Stomach (tissue), 9 donors: ENCODE results near the gene DEPP1. TPM values are rescaled to one million over a fixed set of nuclear protein-coding genes. Genes with fewer than 3 reads are reported as not detected.

ENCODE experiments used
- DNase-seq, 2 donors: peaks; one replicate each; pipeline versions ENCODE4 v3.0.0 to v3.0.0-alpha.2; 2013 to 2019
- H3K27ac ChIP-seq, 5 donors: fragments of 200-600 bp in 4 of 5; sonication (generic) in 4 of 5; one replicate each; pipeline ENCODE4 v1.5.1; 2013 to 2019; ENCODE audit warnings: mild to moderate bottlenecking in 1 of 5, moderate library complexity in 1 of 5
- H3K27me3 ChIP-seq, 3 donors: fragments of 200-600 bp; sonication (generic); one replicate each; pipeline ENCODE4 v1.5.1; 2017 to 2019; ENCODE audit warnings: mixed run types in 1 of 3
- H3K36me3 ChIP-seq, 4 donors: fragments of 200-600 bp; sonication (generic); 1 replicate in 3 of 4; 2 replicates in 1 of 4; pipeline ENCODE4 v1.5.1; 2016 to 2019
- H3K4me1 ChIP-seq, 4 donors: fragments of 200-600 bp; sonication (generic); one replicate each; pipeline ENCODE4 v1.5.1; 2016 to 2019
- H3K4me3 ChIP-seq, 4 donors: fragments of 200-600 bp; sonication (generic) in 3 of 4; one replicate each; pipeline ENCODE4 v1.5.1; 2016 to 2019; ENCODE audit warnings: mild to moderate bottlenecking in 1 of 4
- H3K9me3 ChIP-seq, 4 donors: fragments of 200-600 bp; sonication (generic); one replicate each; pipeline ENCODE4 v1.5.1; 2016 to 2019
- EP300 ChIP-seq: sonication (generic); formaldehyde crosslinking; IDR thresholded peaks from one replicate; pipeline ENCODE4 v1.6.1; 2017; ENCODE audit warnings: antibody characterized with exemption
- POLR2A ChIP-seq, 4 donors: fragments of 450-650 bp; IDR thresholded peaks; one replicate each; pipeline ENCODE4 v1.6.1; 2016; ENCODE audit warnings: antibody characterized with exemption in 4 of 4, control low read depth in 2 of 4, mild to moderate bottlenecking in 1 of 4, moderate library complexity in 1 of 4
- POLR2AphosphoS5 ChIP-seq, 3 donors: sonication (generic); formaldehyde crosslinking; IDR thresholded peaks; one replicate each; pipeline ENCODE4 v1.6.1; 2016; ENCODE audit warnings: antibody characterized with exemption in 3 of 3
- WGBS, 5 donors: extraction: QIAGEN DNeasy Blood & Tissue Kit in 3 of 5; methylation state at CpG; one replicate each; pipeline versions ENCODE4 v1.1.5 to v1.1.7; 2013 to 2018; 5-methylcytosine and 5-hydroxymethylcytosine counted together
- intact Hi-C: fragments of 100-400 bp; cut with DNase I; formaldehyde crosslinking; loops from one replicate; pipeline ENCODE4 v1.15.1; 2023; ENCODE audit warnings: low total_unique reads
- polyA plus RNA-seq, 3 donors: library from polyadenylated mRNA; stranded (reverse); fragments of 200-250 nt; gene quantifications; one replicate each; pipeline ENCODE4 v1.2.3, GENCODE V29; 2013
- total RNA-seq, 5 donors: library from RNA; depleted of rRNA; stranded (reverse); fragments of >200 nt; gene quantifications; one replicate each; pipeline versions ENCODE4 v1.1.0 to v1.2.3, GENCODE V29; 2014 to 2016
- TF ChIP-seq, protein P1 (sequence below), 7 experiments: fragments of 450-650 bp in 4 of 7; fragments of 200-600 bp in 3 of 7; sonication (generic) in 3 of 7; IDR thresholded peaks; one replicate each; pipeline ENCODE4 v1.5.1; 2016 to 2019; ENCODE audit warnings: antibody characterized with exemption in 7 of 7, control low read depth in 2 of 7, mild to moderate bottlenecking in 1 of 7
- donor health status: healthy with polysubstance abuse.
- donor health status: Bipolar disorder and iron deficiency.
- donor health status: healthy.

DEPP1 gene
- total and polyA plus RNA-seq, 8 donors, result 9.8 to 72.9 (median 31.5) TPM

DNA sequence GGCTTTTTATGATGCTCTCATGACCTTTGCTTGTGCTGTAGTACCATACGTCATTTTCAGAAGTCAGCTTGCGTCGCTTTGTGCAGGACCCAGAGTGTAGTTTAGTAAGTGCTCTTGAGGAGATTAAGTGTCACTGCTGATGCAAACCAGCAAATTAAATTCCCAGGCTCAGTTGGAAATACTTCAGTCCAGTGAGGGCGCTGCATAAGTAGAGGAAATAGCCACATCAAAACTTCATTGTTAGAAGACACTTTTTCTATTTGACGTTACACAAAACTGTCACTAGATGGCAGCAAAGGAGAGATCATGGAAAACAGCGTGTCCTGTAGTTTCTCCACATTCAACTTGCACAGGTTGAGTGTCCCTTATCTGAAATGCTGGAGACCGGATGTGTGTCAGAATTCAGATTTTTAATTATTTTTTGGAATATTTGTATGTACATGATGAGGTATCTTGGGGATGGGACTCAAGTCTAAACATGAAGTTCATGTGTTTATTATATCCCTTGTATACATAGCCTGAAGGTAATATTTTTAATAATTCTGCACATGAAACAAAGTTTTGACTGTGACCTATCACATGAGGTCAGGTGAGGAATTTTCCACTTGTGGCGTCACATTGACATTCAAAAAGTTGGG lies 30.0 kb upstream of the DEPP1 start:
- Histone ChIP-seq H3K27ac (no peak overlapping the region), H3K27me3 (no peaks in the 10 kb centered on the region), H3K9me3 (no peaks in the 10 kb centered on the region), H3K4me3 (no peak overlapping the region), H3K36me3 (peaks cover 0 to 19% (median 15%) of the 10 kb centered on the region in 4 donors), H3K4me1 (peaks cover 0 to 24% (median 8%) of the 10 kb centered on the region in 4 donors)
- intact Hi-C loops, result no loop called here
- 6 to 12% (median 7%) methylated on average over 8 of the region's 8 CpGs for WGBS, 5 donors
- DNase-seq, result peak in 1 of 2 donors; percentile 94
- TF ChIP-seq EP300 (no peak), POLR2AphosphoS5 (IDR thresholded peaks at IDR 0.05) (peak in 1 of 3 donors; percentile 68), POLR2A (IDR thresholded peaks at IDR 0.05) (no peak)
- TF ChIP-seq, protein P1, sequence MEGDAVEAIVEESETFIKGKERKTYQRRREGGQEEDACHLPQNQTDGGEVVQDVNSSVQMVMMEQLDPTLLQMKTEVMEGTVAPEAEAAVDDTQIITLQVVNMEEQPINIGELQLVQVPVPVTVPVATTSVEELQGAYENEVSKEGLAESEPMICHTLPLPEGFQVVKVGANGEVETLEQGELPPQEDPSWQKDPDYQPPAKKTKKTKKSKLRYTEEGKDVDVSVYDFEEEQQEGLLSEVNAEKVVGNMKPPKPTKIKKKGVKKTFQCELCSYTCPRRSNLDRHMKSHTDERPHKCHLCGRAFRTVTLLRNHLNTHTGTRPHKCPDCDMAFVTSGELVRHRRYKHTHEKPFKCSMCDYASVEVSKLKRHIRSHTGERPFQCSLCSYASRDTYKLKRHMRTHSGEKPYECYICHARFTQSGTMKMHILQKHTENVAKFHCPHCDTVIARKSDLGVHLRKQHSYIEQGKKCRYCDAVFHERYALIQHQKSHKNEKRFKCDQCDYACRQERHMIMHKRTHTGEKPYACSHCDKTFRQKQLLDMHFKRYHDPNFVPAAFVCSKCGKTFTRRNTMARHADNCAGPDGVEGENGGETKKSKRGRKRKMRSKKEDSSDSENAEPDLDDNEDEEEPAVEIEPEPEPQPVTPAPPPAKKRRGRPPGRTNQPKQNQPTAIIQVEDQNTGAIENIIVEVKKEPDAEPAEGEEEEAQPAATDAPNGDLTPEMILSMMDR (IDR thresholded peaks at IDR 0.05), result peak in 5 of 7 experiments; percentile 50 to 93 (median 67)

DNA sequence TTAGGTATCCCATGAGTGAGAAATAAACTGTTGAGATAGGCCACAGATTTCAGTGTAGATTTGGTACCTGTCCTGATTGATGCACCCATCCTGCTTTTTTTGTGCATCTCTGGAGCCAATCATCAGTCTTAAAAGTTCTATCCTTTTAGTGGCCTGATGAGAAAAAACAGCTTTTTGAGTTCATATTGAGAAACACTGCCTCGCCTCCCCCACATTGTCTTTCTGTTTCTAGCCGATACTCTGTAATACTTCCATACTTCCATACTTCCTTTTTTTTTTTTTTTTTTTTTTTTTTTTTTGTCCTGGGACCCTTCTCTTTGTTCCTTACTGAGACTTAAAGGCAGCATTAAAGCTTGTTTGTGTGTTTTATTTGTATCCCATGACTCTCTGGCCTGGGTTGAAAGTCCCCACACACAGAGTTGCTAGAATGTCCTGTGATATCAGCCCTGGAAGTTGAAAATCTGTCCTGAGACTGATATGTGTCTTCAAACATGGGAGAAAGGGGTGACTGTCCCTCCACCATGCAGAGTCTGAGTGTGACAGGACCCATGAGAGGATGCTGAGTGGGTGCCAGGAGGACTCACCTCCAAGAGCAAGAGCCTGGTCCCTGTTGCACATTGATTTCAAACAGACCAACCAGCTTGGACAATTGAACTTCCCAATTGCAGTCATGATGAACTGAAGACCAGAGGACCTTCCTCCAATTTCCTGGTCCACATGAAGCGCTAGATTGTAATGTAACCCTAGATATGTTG lies 27.8 kb upstream of the DEPP1 start:
- H3K27me3 ChIP-seq, result no peaks in the 10 kb centered on the region
- 87 to 97% (median 88%) methylated on average over 3 of the region's 3 CpGs for WGBS, 5 donors
- peak in 1 of 2 donors; percentile 1 for DNase-seq
- H3K27ac ChIP-seq, result no peak overlapping the region
- H3K4me3 ChIP-seq, result no peak overlapping the region
- H3K36me3 ChIP-seq, result peaks cover 0 to 25% (median 20%) of the 10 kb centered on the region in 4 donors
- intact Hi-C loops, result no loop called here
- TF ChIP-seq EP300 (no peak), POLR2AphosphoS5 (IDR thresholded peaks at IDR 0.05) (no peak), POLR2A (IDR thresholded peaks at IDR 0.05) (no peak)
- TF ChIP-seq, protein P1 (IDR thresholded peaks at IDR 0.05), result no peak
- no peaks in the 10 kb centered on the region for H3K9me3 ChIP-seq
- peaks cover 6 to 40% (median 22%) of the 10 kb centered on the region in 4 donors for H3K4me1 ChIP-seq

- TF ChIP-seq POLR2A (IDR thresholded peaks at IDR 0.05) (no peak), POLR2AphosphoS5 (IDR thresholded peaks at IDR 0.05) (no peak), EP300 (no peak)
- TF ChIP-seq, protein P1 (IDR thresholded peaks at IDR 0.05), result no peak
- intact Hi-C loops, result no loop called here
- H3K27ac ChIP-seq, result no peak overlapping the region
These were observed 26.7 kb upstream of the DEPP1 start for GRCh38 chr10:45005284-45005683.

DNA sequence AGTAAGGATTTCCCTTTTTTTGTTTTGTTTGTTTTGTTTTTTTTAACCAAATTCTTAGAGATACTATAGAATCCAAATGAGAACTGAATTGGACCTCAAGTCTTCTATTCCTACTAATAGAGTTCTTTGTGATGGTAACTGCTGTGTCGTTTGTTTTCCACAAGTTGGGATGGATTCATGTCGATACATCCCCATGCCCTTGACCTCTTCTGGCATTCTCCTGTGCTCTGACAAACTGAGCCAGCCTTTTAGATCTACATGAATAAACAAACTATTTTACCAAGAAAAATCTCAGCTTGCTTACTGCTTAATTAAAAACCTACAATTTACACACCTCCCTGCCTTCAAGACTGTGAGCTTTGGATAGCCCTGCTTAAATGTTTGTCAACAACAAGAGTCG lies 26.1 kb upstream of the DEPP1 start:
- no peaks in the 10 kb centered on the region for H3K9me3 ChIP-seq
- H3K4me3 ChIP-seq, result no peak overlapping the region
- WGBS, 5 donors, result 57 to 69% (median 64%) methylated on average over 3 of the region's 3 CpGs
- peaks cover 0 to 25% (median 20%) of the 10 kb centered on the region in 4 donors for H3K36me3 ChIP-seq
- intact Hi-C loops, result no loop called here
- no peak for DNase-seq
- H3K4me1 ChIP-seq, result peaks cover 6 to 53% (median 36%) of the 10 kb centered on the region in 4 donors
- no peak overlapping the region for H3K27ac ChIP-seq
- TF ChIP-seq POLR2AphosphoS5 (IDR thresholded peaks at IDR 0.05) (no peak), EP300 (no peak), POLR2A (IDR thresholded peaks at IDR 0.05) (no peak)
- TF ChIP-seq, protein P1 (IDR thresholded peaks at IDR 0.05), result no peak
- no peaks in the 10 kb centered on the region for H3K27me3 ChIP-seq

More at GRCh38 chr10:45005284-45005683, 26.7 kb upstream of the DEPP1 start:
- Histone ChIP-seq H3K4me1 (peaks cover 6 to 48% (median 30%) of the 10 kb centered on the region in 4 donors), H3K9me3 (no peaks in the 10 kb centered on the region), H3K36me3 (peaks cover 0 to 25% (median 20%) of the 10 kb centered on the region in 4 donors), H3K4me3 (no peak overlapping the region), H3K27me3 (no peaks in the 10 kb centered on the region)
- 80 to 100% (median 95%) methylated on average over 1 of the region's 1 CpG for WGBS, 5 donors
- DNase-seq, result no peak
